Measurements from ENCODE around the gene BCAS2.

Gene BCAS2

GRCh38 chr1:114610546-114611245 lies 29.3 kb upstream of the BCAS2 start:
- Histone ChIP-seq H3K27me3 (peaks cover 11% of the 10 kb centered on the region), H3K4me3 (ENCODE audit: low read depth in 1 of 2, low read length in 1 of 2) (no peak overlapping the region), H3K27ac (no peak overlapping the region), H3K4me1 (ENCODE audit: control insufficient read depth in 1 of 2, insufficient read depth in 1 of 2, low read depth in 1 of 2, low read length in 1 of 2) (no peaks in the 10 kb centered on the region), H3K36me3 (peaks cover 23% of the 10 kb centered on the region), H3K9me3 (no peaks in the 10 kb centered on the region)
- TF ChIP-seq CTCF (IDR thresholded peaks at IDR 0.05) = no peak

- Histone ChIP-seq H3K36me3 (peaks cover 23% of the 10 kb centered on the region), H3K4me1 (ENCODE audit: control insufficient read depth in 1 of 2, insufficient read depth in 1 of 2, low read depth in 1 of 2, low read length in 1 of 2) (no peaks in the 10 kb centered on the region), H3K4me3 (ENCODE audit: low read depth in 1 of 2, low read length in 1 of 2) (no peak overlapping the region), H3K27ac (no peak overlapping the region), H3K9me3 (no peaks in the 10 kb centered on the region), H3K27me3 (peaks cover 11% of the 10 kb centered on the region)
- TF ChIP-seq CTCF (IDR thresholded peaks at IDR 0.05) = no peak
Observed at GRCh38 chr1:114609826-114610225, 28.4 kb upstream of the BCAS2 start.

- Histone ChIP-seq H3K27ac (no peak overlapping the region), H3K4me3 (ENCODE audit: low read depth in 1 of 2, low read length in 1 of 2) (no peak overlapping the region), H3K27me3 (peaks cover 11% of the 10 kb centered on the region), H3K4me1 (ENCODE audit: control insufficient read depth in 1 of 2, insufficient read depth in 1 of 2, low read depth in 1 of 2, low read length in 1 of 2) (no peaks in the 10 kb centered on the region), H3K36me3 (peaks cover 23% of the 10 kb centered on the region), H3K9me3 (no peaks in the 10 kb centered on the region)
- TF ChIP-seq CTCF (IDR thresholded peaks at IDR 0.05) = no peak
Observed at GRCh38 chr1:114609026-114609425, 27.6 kb upstream of the BCAS2 start.

- Histone ChIP-seq H3K27ac (no peak overlapping the region), H3K4me3 (ENCODE audit: low read depth in 1 of 2, low read length in 1 of 2) (no peak overlapping the region), H3K27me3 (peaks cover 11% of the 10 kb centered on the region), H3K9me3 (no peaks in the 10 kb centered on the region), H3K36me3 (peaks cover 23% of the 10 kb centered on the region), H3K4me1 (ENCODE audit: control insufficient read depth in 1 of 2, insufficient read depth in 1 of 2, low read depth in 1 of 2, low read length in 1 of 2) (no peaks in the 10 kb centered on the region)
- no peak for TF ChIP-seq CTCF (IDR thresholded peaks at IDR 0.05)
Observed at GRCh38 chr1:114607223-114607622, 25.8 kb upstream of the BCAS2 start.

- Histone ChIP-seq H3K4me3 (ENCODE audit: low read depth in 1 of 2, low read length in 1 of 2) (no peak overlapping the region), H3K9me3 (no peaks in the 10 kb centered on the region), H3K27ac (no peak overlapping the region), H3K36me3 (peaks cover 30% of the 10 kb centered on the region), H3K4me1 (ENCODE audit: control insufficient read depth in 1 of 2, insufficient read depth in 1 of 2, low read depth in 1 of 2, low read length in 1 of 2) (no peaks in the 10 kb centered on the region), H3K27me3 (peaks cover 5% of the 10 kb centered on the region)
- TF ChIP-seq CTCF (IDR thresholded peaks at IDR 0.05) = no peak
Observed at GRCh38 chr1:114597949-114598348, 16.5 kb upstream of the BCAS2 start.

Measured in neutrophil (primary cell).